HFFc6 (cell line): ENCODE data around the gene PTPRC. TPM values are rescaled to one million over a fixed set of nuclear protein-coding genes. Genes with fewer than 3 reads are reported as not detected.

Source experiments
- DNase-seq: peaks from one replicate; pipeline ENCODE4 v3.0.0-alpha.2; 2018
- H3K27ac Mint-ChIP-seq: 2 replicates; pipeline ENCODE4 v1.8.0; 2020; ENCODE audit warnings: mild to moderate bottlenecking, mixed read lengths
- H3K27me3 Mint-ChIP-seq: 2 replicates; pipeline ENCODE4 v1.8.0; 2021; ENCODE audit warnings: mild to moderate bottlenecking, moderate library complexity, mixed read lengths; ENCODE audit not compliant: insufficient read depth
- H3K36me3 Mint-ChIP-seq: 2 replicates; pipeline ENCODE4 v1.8.0; 2021; ENCODE audit warnings: low read depth, mixed read lengths
- H3K4me1 Mint-ChIP-seq: 2 replicates; pipeline ENCODE4 v1.8.0; 2020; ENCODE audit warnings: low read depth, mixed read lengths
- H3K4me3 Mint-ChIP-seq: 2 replicates; pipeline ENCODE4 v1.8.0; 2020; ENCODE audit warnings: mild to moderate bottlenecking, moderate library complexity, mixed read lengths
- H3K9me3 Mint-ChIP-seq: 2 replicates; pipeline ENCODE4 v1.8.0; 2020; ENCODE audit warnings: mild to moderate bottlenecking, mixed read lengths
- total RNA-seq, 6 experiments: library from RNA; stranded (reverse); fragmentation: NEBNext Ultra II Directional; extraction: Animal tissue kit (Norgen Biotek cat#: 25700); gene quantifications; 2 replicates in 1 of 6; 3 replicates in 5 of 6; pipeline ENCODE4 v1.2.3, GENCODE V29; 2021
- TF ChIP-seq, protein P1 (sequence below): fragments of 200-600 bp; sonication (generic); IDR thresholded peaks from 2 replicates; pipeline ENCODE4 v1.5.0; 2021; ENCODE audit warnings: antibody characterized with exemption, mild to moderate bottlenecking

PTPRC gene
- total RNA-seq, 6 experiments from 2014 or later: 0.19 to 0.96 (median 0.79) TPM

DNA sequence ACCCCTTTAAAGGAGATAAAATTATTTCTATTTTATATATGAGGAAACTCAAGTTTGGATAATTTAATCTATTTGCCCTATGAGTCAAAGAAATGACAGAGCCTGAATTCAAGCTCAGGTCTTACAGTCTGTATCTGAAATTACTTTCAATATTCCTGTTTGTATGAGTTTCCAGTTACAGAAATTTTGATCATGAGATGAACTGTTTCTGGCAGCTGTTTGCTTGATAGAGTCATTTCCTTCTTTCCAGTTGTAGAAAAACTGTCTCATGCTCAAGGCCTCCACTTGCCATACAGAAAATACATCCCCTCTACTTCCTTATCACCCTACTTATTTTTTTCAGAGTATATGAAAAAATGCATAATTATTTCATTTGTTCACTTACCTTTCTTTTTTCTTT lies 87.6 kb downstream of the PTPRC start:
- Mint-ChIP-seq H3K36me3 (no peaks in the 10 kb centered on the region), H3K27me3 (no peaks in the 10 kb centered on the region; the same call in 1 of the 2 replicates), H3K27ac (peak overlapping the region; percentile 36), H3K4me1 (peaks cover 27% of the 10 kb centered on the region), H3K4me3 (no peak overlapping the region), H3K9me3 (no peaks in the 10 kb centered on the region)
- TF ChIP-seq, protein P1, sequence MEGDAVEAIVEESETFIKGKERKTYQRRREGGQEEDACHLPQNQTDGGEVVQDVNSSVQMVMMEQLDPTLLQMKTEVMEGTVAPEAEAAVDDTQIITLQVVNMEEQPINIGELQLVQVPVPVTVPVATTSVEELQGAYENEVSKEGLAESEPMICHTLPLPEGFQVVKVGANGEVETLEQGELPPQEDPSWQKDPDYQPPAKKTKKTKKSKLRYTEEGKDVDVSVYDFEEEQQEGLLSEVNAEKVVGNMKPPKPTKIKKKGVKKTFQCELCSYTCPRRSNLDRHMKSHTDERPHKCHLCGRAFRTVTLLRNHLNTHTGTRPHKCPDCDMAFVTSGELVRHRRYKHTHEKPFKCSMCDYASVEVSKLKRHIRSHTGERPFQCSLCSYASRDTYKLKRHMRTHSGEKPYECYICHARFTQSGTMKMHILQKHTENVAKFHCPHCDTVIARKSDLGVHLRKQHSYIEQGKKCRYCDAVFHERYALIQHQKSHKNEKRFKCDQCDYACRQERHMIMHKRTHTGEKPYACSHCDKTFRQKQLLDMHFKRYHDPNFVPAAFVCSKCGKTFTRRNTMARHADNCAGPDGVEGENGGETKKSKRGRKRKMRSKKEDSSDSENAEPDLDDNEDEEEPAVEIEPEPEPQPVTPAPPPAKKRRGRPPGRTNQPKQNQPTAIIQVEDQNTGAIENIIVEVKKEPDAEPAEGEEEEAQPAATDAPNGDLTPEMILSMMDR: no peak
- peak; percentile 16 for DNase-seq

DNA sequence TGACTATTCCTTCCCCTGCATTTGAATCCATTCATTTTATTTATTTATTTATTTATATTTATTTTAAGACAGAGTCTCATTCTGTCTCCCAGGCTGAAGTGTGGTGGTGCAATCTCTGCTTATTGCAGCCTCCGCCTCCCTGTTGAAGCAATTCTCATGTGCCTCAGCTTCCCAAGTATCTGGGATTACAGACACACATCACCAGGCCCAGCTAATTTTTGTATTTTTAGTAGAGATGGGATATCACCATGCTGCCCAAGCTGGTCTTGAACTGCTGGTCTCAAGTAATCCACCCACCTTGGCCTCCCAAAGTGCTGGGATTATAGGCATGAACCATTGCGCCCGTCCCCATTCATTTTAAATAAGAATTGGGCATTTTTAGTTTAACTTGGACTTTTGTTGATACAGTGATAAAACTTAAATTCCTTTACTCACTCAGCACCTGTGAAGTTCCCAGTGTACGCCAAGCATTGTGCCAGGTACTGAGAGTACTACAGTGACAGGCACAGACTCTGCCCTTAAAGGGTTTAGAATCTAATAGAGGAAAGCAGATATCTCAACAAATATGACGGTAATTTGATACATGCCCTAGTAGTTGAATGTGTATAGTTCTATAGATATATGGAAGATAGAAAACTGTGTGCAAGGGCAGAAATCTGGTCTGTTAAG lies 90.5 kb downstream of the PTPRC start:
- Mint-ChIP-seq H3K27ac (no peak overlapping the region), H3K4me3 (no peak overlapping the region), H3K36me3 (no peaks in the 10 kb centered on the region), H3K9me3 (no peaks in the 10 kb centered on the region), H3K27me3 (no peaks in the 10 kb centered on the region; the same call in 1 of the 2 replicates), H3K4me1 (peaks cover 34% of the 10 kb centered on the region)
- TF ChIP-seq, protein P1: no peak
- DNase-seq: no peak

DNA sequence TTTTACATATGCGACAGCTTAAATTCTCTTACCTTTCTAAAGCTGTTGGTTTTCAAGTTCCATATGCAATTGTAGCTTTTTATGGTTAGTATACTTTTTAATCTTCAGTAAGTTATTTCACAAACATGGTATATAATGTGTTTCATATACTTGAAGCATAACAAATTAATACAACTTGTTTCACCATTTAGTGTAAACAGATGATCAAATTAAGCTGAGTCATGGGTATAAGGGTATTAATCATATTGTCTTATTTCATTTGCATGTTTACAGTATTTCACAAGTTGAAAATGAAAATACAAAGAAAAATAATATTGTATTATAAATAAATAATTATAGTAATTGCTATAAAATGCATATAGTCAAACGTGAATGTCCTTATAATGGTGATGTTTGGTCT lies 92.1 kb downstream of the PTPRC start:
- Mint-ChIP-seq H3K27ac (no peak overlapping the region), H3K9me3 (no peaks in the 10 kb centered on the region), H3K36me3 (no peaks in the 10 kb centered on the region), H3K27me3 (no peaks in the 10 kb centered on the region), H3K4me1 (peaks cover 26% of the 10 kb centered on the region), H3K4me3 (no peak overlapping the region)
- no peak for DNase-seq
- TF ChIP-seq, protein P1: no peak

DNA sequence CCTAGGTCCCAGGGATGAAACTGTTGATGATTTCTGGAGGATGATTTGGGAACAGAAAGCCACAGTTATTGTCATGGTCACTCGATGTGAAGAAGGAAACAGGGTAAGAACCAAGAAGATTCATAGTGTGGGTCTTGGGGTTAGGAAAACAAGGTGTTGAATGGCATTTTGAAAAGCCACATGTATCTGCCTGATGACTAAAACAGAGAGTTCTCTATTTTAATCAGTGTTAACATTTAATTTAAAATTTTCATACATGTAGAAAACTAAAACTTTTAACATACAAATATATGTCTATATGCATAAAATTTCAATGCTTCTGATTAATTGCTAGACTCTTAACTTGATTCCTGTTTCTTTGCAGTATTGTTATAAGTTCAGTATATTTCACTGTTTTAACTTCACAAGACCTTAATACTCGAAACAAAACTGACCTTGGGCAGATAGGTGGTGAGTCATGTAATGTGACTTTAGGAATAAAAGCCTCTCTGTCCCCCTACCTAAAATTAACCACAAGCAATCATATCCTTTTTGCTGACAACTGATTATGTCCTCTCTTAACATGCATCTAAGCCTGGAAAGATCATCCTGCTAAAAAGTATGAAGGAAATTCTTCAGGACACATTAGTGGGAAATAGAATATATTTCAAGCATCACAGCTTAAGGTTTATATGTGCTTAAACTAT lies 95.6 kb downstream of the PTPRC start:
- peaks cover 12% of the 10 kb centered on the region; the same call in 1 of the 2 replicates for H3K4me1 Mint-ChIP-seq
- H3K27ac Mint-ChIP-seq: no peak overlapping the region
- H3K4me3 Mint-ChIP-seq: no peak overlapping the region
- peaks cover 10% of the 10 kb centered on the region for H3K9me3 Mint-ChIP-seq
- TF ChIP-seq, protein P1: no peak
- H3K36me3 Mint-ChIP-seq: peaks cover 5% of the 10 kb centered on the region; the same call in 1 of the 2 replicates
- H3K27me3 Mint-ChIP-seq: no peaks in the 10 kb centered on the region
- DNase-seq: no peak

DNA sequence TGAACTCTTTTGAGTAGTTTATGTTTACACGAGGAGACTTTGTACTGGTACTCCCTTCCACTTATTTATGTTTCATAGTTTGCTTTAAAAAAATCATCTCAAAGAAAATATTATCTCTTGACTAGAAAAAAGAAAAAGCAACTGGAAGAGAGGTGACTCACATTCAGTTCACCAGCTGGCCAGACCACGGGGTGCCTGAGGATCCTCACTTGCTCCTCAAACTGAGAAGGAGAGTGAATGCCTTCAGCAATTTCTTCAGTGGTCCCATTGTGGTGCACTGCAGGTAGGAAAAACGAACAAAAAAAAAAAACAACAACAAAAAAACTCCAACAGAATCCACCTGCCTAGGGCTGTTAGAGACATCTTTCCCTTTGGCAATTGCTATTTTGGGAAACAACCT lies 102.9 kb downstream of the PTPRC start:
- no peak overlapping the region for H3K4me3 Mint-ChIP-seq
- TF ChIP-seq, protein P1: no peak
- peaks cover 8% of the 10 kb centered on the region for H3K4me1 Mint-ChIP-seq
- H3K27me3 Mint-ChIP-seq: no peaks in the 10 kb centered on the region
- DNase-seq: no peak
- peaks cover 5% of the 10 kb centered on the region; the same call in 1 of the 2 replicates for H3K36me3 Mint-ChIP-seq
- H3K27ac Mint-ChIP-seq: no peak overlapping the region
- H3K9me3 Mint-ChIP-seq: peaks cover 10% of the 10 kb centered on the region
